Activated CD4-positive, alpha-beta T cell treated with anti-CD3 and anti-CD28 coated beads for 36 hours (primary cell): ENCODE results near the gene CORO7. TPM values are rescaled to one million over a fixed set of nuclear protein-coding genes. Genes with fewer than 3 reads are reported as not detected.

Source experiments
- ATAC-seq: fragments of 200-7000 bp; cut with Tn5 transposase; one replicate; pipeline ENCODE4 v1.10.0; 2021; ENCODE audit warnings: mild to moderate bottlenecking, moderate library complexity
- CTCF ChIA-PET: fragments of 350-600 bp; sonication (Branson Sonifier 250); formaldehyde crosslinking; loops from one replicate; lab custom pipeline; 2021; ENCODE audit warnings: antibody characterized with exemption; lab: Charles Lee
- POLR2A ChIA-PET: fragments of 350-600 bp; sonication (Branson Sonifier 250); formaldehyde crosslinking; loops from one replicate; lab custom pipeline; 2021; ENCODE audit warnings: antibody characterized with exemption, inconsistent platforms; lab: Charles Lee
- DNase-seq: peaks from one replicate; pipeline ENCODE4 v3.0.0-alpha.2; 2020
- H3K27ac Mint-ChIP-seq: one replicate; pipeline ENCODE4 v1.8.0; 2021; ENCODE audit warnings: mixed read lengths
- H3K27me3 Mint-ChIP-seq: one replicate; pipeline ENCODE4 v1.8.0; 2021; ENCODE audit warnings: mixed read lengths
- H3K36me3 Mint-ChIP-seq: one replicate; pipeline ENCODE4 v1.8.0; 2021; ENCODE audit warnings: low read depth, mixed read lengths
- H3K4me1 Mint-ChIP-seq: one replicate; pipeline ENCODE4 v1.8.0; 2021; ENCODE audit warnings: mixed read lengths
- H3K4me3 Mint-ChIP-seq: one replicate; pipeline ENCODE4 v1.8.0; 2021; ENCODE audit warnings: mild to moderate bottlenecking, moderate library complexity, mixed read lengths
- H3K9me3 Mint-ChIP-seq: one replicate; pipeline ENCODE4 v1.8.0; 2021; ENCODE audit warnings: low read depth, mixed read lengths
- intact Hi-C, 2 experiments: fragments of 100-400 bp; cut with DNase I in 1 of 2; cut with micrococcal nuclease in 1 of 2; formaldehyde crosslinking; loops; one replicate each; pipeline versions ENCODE4 v1.14.2 to v1.15.1; 2022 to 2024; cut with DNase I, micrococcal nuclease
- total RNA-seq, 2 experiments: library from RNA; stranded (reverse); gene quantifications; one replicate each; pipeline ENCODE4 v1.2.3, GENCODE V29; 2021

Gene CORO7
- total RNA-seq, 2 experiments from 2014 or later, result 65.0 to 67.1 TPM

- CTCF ChIA-PET, result interaction anchor here (0.6 to 3.1 kb wide), 15 partner anchors 12 to 85 kb away, joined by 3 to 28 read pairs (median 4); no protein-coding TSS in a partner anchor
- peak; percentile 86 for DNase-seq
- Mint-ChIP-seq H3K36me3 (no peaks in the 10 kb centered on the region), H3K9me3 (no peaks in the 10 kb centered on the region), H3K4me3 (no peak overlapping the region), H3K4me1 (no peaks in the 10 kb centered on the region), H3K27ac (no peak overlapping the region), H3K27me3 (no peaks in the 10 kb centered on the region)
- POLR2A ChIA-PET, result interaction anchor here (0.7 kb wide), 1 partner anchor 17 kb away, joined by 3 read pairs; no protein-coding TSS in a partner anchor
- intact Hi-C loops, result loop anchor here (1.0 to 5.0 kb wide), 5 partner anchors 42 to 393 kb away; no protein-coding TSS in a partner anchor
- peak; percentile 80 for ATAC-seq
Observed at GRCh38 chr16:4330277-4330874, 86.0 kb downstream of the CORO7 start.

GRCh38 chr16:4328782-4329775 is 87.3 kb downstream of the CORO7 start:
- H3K27ac Mint-ChIP-seq, result no peak overlapping the region
- ATAC-seq, result no peak
- no peaks in the 10 kb centered on the region for H3K36me3 Mint-ChIP-seq
- no peak overlapping the region for H3K4me3 Mint-ChIP-seq
- intact Hi-C loops, result loop anchor here (1.0 to 5.0 kb wide), 2 partner anchors 22 to 57 kb away; partner anchors contain the start of gene TFAP4 (in 1 of the 2)
- H3K27me3 Mint-ChIP-seq, result no peaks in the 10 kb centered on the region
- POLR2A ChIA-PET, result no interaction called here
- no peaks in the 10 kb centered on the region for H3K9me3 Mint-ChIP-seq
- no peak for DNase-seq
- CTCF ChIA-PET, result interaction anchor here (0.6 to 3.1 kb wide), 15 partner anchors 12 to 346 kb away, joined by 3 to 28 read pairs (median 3); partner anchors contain the start of gene GLIS2
- no peaks in the 10 kb centered on the region for H3K4me1 Mint-ChIP-seq

- Mint-ChIP-seq H3K27ac (no peak overlapping the region), H3K36me3 (no peaks in the 10 kb centered on the region), H3K4me1 (no peaks in the 10 kb centered on the region), H3K9me3 (no peaks in the 10 kb centered on the region), H3K27me3 (no peaks in the 10 kb centered on the region), H3K4me3 (peak overlapping the region; percentile 26)
- DNase-seq, result peak; percentile 82
- intact Hi-C loops, result loop anchor here (1.0 to 5.0 kb wide), 2 partner anchors 21 to 56 kb away; partner anchors contain the start of gene TFAP4 (in 1 of the 2)
- ChIA-PET CTCF (interaction anchor here (0.6 to 2.7 kb wide), 14 partner anchors 11 to 345 kb away, joined by 3 to 14 read pairs (median 4); partner anchors contain the start of gene GLIS2), POLR2A (no interaction called here)
- peak; percentile 86 for ATAC-seq
Observed at GRCh38 chr16:4328046-4328781, 88.2 kb downstream of the CORO7 start.

GRCh38 chr16:4327386-4328045 is 88.9 kb downstream of the CORO7 start:
- Mint-ChIP-seq H3K4me1 (no peaks in the 10 kb centered on the region), H3K4me3 (peak overlapping the region; percentile 26), H3K9me3 (no peaks in the 10 kb centered on the region), H3K27ac (no peak overlapping the region), H3K27me3 (no peaks in the 10 kb centered on the region), H3K36me3 (no peaks in the 10 kb centered on the region)
- CTCF ChIA-PET, result interaction anchor here (0.6 to 2.7 kb wide), 12 partner anchors 11 to 221 kb away, joined by 3 to 14 read pairs (median 4); partner anchors contain the start of gene GLIS2
- POLR2A ChIA-PET, result interaction anchor here (0.6 kb wide), 1 partner anchor 138 kb away, joined by 3 read pairs; no protein-coding TSS in a partner anchor
- ATAC-seq (peak; percentile 19), DNase-seq (no peak)
- intact Hi-C loops, result loop anchor here (1.0 to 5.0 kb wide), 2 partner anchors 20 to 55 kb away; partner anchors contain the start of gene TFAP4 (in 1 of the 2)

GRCh38 chr16:4325253-4325758 is 91.1 kb downstream of the CORO7 start:
- ChIA-PET POLR2A (no interaction called here), CTCF (interaction anchor here (0.7 kb wide), 1 partner anchor 181 kb away, joined by 3 read pairs; no protein-coding TSS in a partner anchor)
- no peaks in the 10 kb centered on the region for H3K9me3 Mint-ChIP-seq
- H3K27me3 Mint-ChIP-seq, result no peaks in the 10 kb centered on the region
- intact Hi-C loops, result loop anchor here in 1 of 2 experiments (5.0 kb wide), 1 partner anchor 53 kb away; the partner anchor contains the start of gene TFAP4
- no peaks in the 10 kb centered on the region for H3K4me1 Mint-ChIP-seq
- H3K36me3 Mint-ChIP-seq, result no peaks in the 10 kb centered on the region
- no peak overlapping the region for H3K4me3 Mint-ChIP-seq
- no peak overlapping the region for H3K27ac Mint-ChIP-seq
- ATAC-seq, result no peak
- DNase-seq, result no peak

GRCh38 chr16:4324492-4325252 is 91.7 kb downstream of the CORO7 start:
- Mint-ChIP-seq H3K4me1 (no peaks in the 10 kb centered on the region), H3K36me3 (no peaks in the 10 kb centered on the region), H3K27me3 (no peaks in the 10 kb centered on the region), H3K9me3 (no peaks in the 10 kb centered on the region), H3K27ac (no peak overlapping the region), H3K4me3 (no peak overlapping the region)
- CTCF ChIA-PET, result interaction anchor here (0.7 kb wide), 1 partner anchor 182 kb away, joined by 3 read pairs; no protein-coding TSS in a partner anchor
- intact Hi-C loops, result loop anchor here in 1 of 2 experiments (5.0 kb wide), 1 partner anchor 52 kb away; the partner anchor contains the start of gene TFAP4
- POLR2A ChIA-PET, result no interaction called here
- no peak for DNase-seq
- ATAC-seq, result no peak

- H3K27me3 Mint-ChIP-seq, result no peaks in the 10 kb centered on the region
- no peaks in the 10 kb centered on the region for H3K9me3 Mint-ChIP-seq
- H3K4me1 Mint-ChIP-seq, result peaks cover 2% of the 10 kb centered on the region
- intact Hi-C loops, result no loop called here
- no peak for ATAC-seq
- no peak overlapping the region for H3K4me3 Mint-ChIP-seq
- ChIA-PET POLR2A (no interaction called here), CTCF (no interaction called here)
- DNase-seq, result no peak
- no peak overlapping the region for H3K27ac Mint-ChIP-seq
- no peaks in the 10 kb centered on the region for H3K36me3 Mint-ChIP-seq
Observed at GRCh38 chr16:4323845-4324488, 92.4 kb downstream of the CORO7 start.

- H3K4me3 Mint-ChIP-seq, result no peak overlapping the region
- H3K27ac Mint-ChIP-seq, result no peak overlapping the region
- no peaks in the 10 kb centered on the region for H3K36me3 Mint-ChIP-seq
- intact Hi-C loops, result no loop called here
- no peaks in the 10 kb centered on the region for H3K27me3 Mint-ChIP-seq
- POLR2A ChIA-PET, result no interaction called here
- ATAC-seq (no peak), DNase-seq (no peak)
- no peaks in the 10 kb centered on the region for H3K9me3 Mint-ChIP-seq
- H3K4me1 Mint-ChIP-seq, result peaks cover 2% of the 10 kb centered on the region
- CTCF ChIA-PET, result no interaction called here
Observed at GRCh38 chr16:4323071-4323844, 93.1 kb downstream of the CORO7 start.
